ENCODE results near the gene C10orf71.

C10orf71 gene

GRCh38 chr10:49352323-49352722 is 53.4 kb downstream of the C10orf71 start:
- TF ChIP-seq CTCF (IDR thresholded peaks at IDR 0.05; ENCODE audit: control insufficient read depth, insufficient read depth, low read depth, low read length, missing control alignments) = no peak
- no peak for DNase-seq (ENCODE audit: low read depth)
- no peak overlapping the region for H3K4me3 ChIP-seq (ENCODE audit: control insufficient read depth, low read depth, low read length)

GRCh38 chr10:49353026-49353894 is 54.3 kb downstream of the C10orf71 start:
- DNase-seq (ENCODE audit: low read depth) = no peak
- H3K4me3 ChIP-seq (ENCODE audit: control insufficient read depth, low read depth, low read length) = no peak overlapping the region
- TF ChIP-seq CTCF (IDR thresholded peaks at IDR 0.05; ENCODE audit: control insufficient read depth, insufficient read depth, low read depth, low read length, missing control alignments) = no peak

- TF ChIP-seq CTCF (IDR thresholded peaks at IDR 0.05; ENCODE audit: control insufficient read depth, insufficient read depth, low read depth, low read length, missing control alignments) = no peak
- no peak for DNase-seq (ENCODE audit: low read depth)
- H3K4me3 ChIP-seq (ENCODE audit: control insufficient read depth, low read depth, low read length) = no peak overlapping the region
These were observed 55.1 kb downstream of the C10orf71 start for GRCh38 chr10:49353895-49354566.

- TF ChIP-seq CTCF (IDR thresholded peaks at IDR 0.05; ENCODE audit: control insufficient read depth, insufficient read depth, low read depth, low read length, missing control alignments) = no peak
- no peak overlapping the region for H3K4me3 ChIP-seq (ENCODE audit: control insufficient read depth, low read depth, low read length)
- DNase-seq (ENCODE audit: low read depth) = no peak
These were observed 55.6 kb downstream of the C10orf71 start for GRCh38 chr10:49354593-49354992.

GRCh38 chr10:49355221-49355620 is 56.3 kb downstream of the C10orf71 start:
- no peak for TF ChIP-seq CTCF (IDR thresholded peaks at IDR 0.05; ENCODE audit: control insufficient read depth, insufficient read depth, low read depth, low read length, missing control alignments)
- no peak overlapping the region for H3K4me3 ChIP-seq (ENCODE audit: control insufficient read depth, low read depth, low read length)

GRCh38 chr10:49356181-49356580 is 57.2 kb downstream of the C10orf71 start:
- no peak overlapping the region for H3K4me3 ChIP-seq (ENCODE audit: control insufficient read depth, low read depth, low read length)
- DNase-seq (ENCODE audit: low read depth) = no peak
- TF ChIP-seq CTCF (IDR thresholded peaks at IDR 0.05; ENCODE audit: control insufficient read depth, insufficient read depth, low read depth, low read length, missing control alignments) = no peak

More at GRCh38 chr10:49355221-49355620, 56.3 kb downstream of the C10orf71 start:
- no peak for DNase-seq (ENCODE audit: low read depth)

Measured in AG09309 (cell line).